HCT116 (cell line): ENCODE results near the gene ACBD3. TPM values are rescaled to one million over a fixed set of nuclear protein-coding genes. Genes with fewer than 3 reads are reported as not detected.

ENCODE experiments used
- ATAC-seq: fragments of 200-7000 bp; cut with Tn5 transposase; 2 replicates; pipeline ENCODE4 v1.9.1; 2020; ENCODE audit warnings: mild to moderate bottlenecking, moderate library complexity
- BruUV-seq: library from RNA; stranded (reverse); fragments of 400-500 nt; replicated peaks from 2 replicates; lab custom pipeline; 2021; lab: Mats Ljungman, UMichigan
- CTCF ChIA-PET: fragments of 300-600 bp; sonication (Branson Sonifier 250); formaldehyde crosslinking; loops from one replicate; lab custom pipeline; 2021; ENCODE audit warnings: antibody characterized with exemption; lab: Charles Lee
- POLR2A ChIA-PET: fragments of 300-600, 350-600 bp; sonication (Branson Sonifier 250); formaldehyde crosslinking; loops from one replicate; lab custom pipeline; 2021; ENCODE audit warnings: antibody characterized with exemption; lab: Charles Lee
- RAD21 ChIA-PET, 2 experiments: fragments of 300-600 bp; sonication (Branson Sonifier 250); formaldehyde crosslinking; loops; one replicate each; lab custom pipeline; 2023; ENCODE audit warnings: low total read pairs in 2 of 2; ENCODE audit not compliant: uncharacterized antibody in 2 of 2, unreplicated experiment in 2 of 2, low non-redundant PET in 1 of 2; lab: Charles Lee
- DNase-seq: peaks from one replicate; pipeline ENCODE4 v3.0.0-alpha.2; 2010; ENCODE audit warnings: low read depth, low spot score
- H2AFZ ChIP-seq: fragments of 200-600 bp; shearing (Covaris generic), sonication (generic); 2 replicates; pipeline ENCODE4 v1.6.1; 2017; ENCODE audit warnings: low read depth, mixed run types, mixed read lengths, antibody characterized with exemption, low read length; ENCODE audit not compliant: poor library complexity, severe bottlenecking
- H3K27ac ChIP-seq: 2 replicates; pipeline ENCODE4 v1.5.1; 2012; ENCODE audit warnings: low read depth, low read length
- H3K27me3 ChIP-seq: fragments of 200-600 bp; sonication (generic); 2 replicates; pipeline ENCODE4 v1.6.1; 2016; ENCODE audit warnings: mixed run types, low read length, mixed read lengths; ENCODE audit not compliant: insufficient read depth
- H3K36me3 ChIP-seq, 2 experiments: fragments of 200-500 bp in 1 of 2; fragments of 200-600 bp in 1 of 2; sonication (Bioruptor generic) in 1 of 2; sonication (generic) in 1 of 2; 2 replicates each; pipeline versions ENCODE4 v1.5.1 to v1.6.1; 2014 to 2016; ENCODE audit warnings: low read length in 2 of 2, inconsistent platforms in 1 of 2, mixed read lengths in 1 of 2, mixed run types in 1 of 2; ENCODE audit not compliant: insufficient read depth in 2 of 2, control insufficient read depth in 1 of 2
- H3K4me1 ChIP-seq, 2 experiments: fragments of 200-600 bp in 1 of 2; sonication (generic) in 1 of 2; 2 replicates each; pipeline versions ENCODE4 v1.5.1 to v1.6.1; 2012 to 2017; ENCODE audit warnings: low read length in 2 of 2, inconsistent platforms in 1 of 2, mild to moderate bottlenecking in 1 of 2, mixed read lengths in 1 of 2, mixed run types in 1 of 2, moderate library complexity in 1 of 2; ENCODE audit not compliant: insufficient read depth in 2 of 2, control insufficient read depth in 1 of 2
- H3K4me2 ChIP-seq: fragments of 200-600 bp; sonication (generic); 2 replicates; pipeline ENCODE4 v1.6.1; 2017; ENCODE audit warnings: mixed run types, low read length, mixed read lengths
- H3K4me3 ChIP-seq, 2 experiments: fragments of 200-600 bp in 1 of 2; sonication (generic) in 1 of 2; replicated peaks in 1 of 2; 2 replicates each; pipeline ENCODE4 v1.5.1; 2011 to 2016; ENCODE audit warnings: low read length in 2 of 2, control low read depth in 1 of 2, low read depth in 1 of 2, mild to moderate bottlenecking in 1 of 2, mixed read lengths in 1 of 2, mixed run types in 1 of 2
- H3K79me2 ChIP-seq: fragments of 200-600 bp; sonication (generic); 2 replicates; pipeline ENCODE4 v1.6.1; 2017; ENCODE audit warnings: mild to moderate bottlenecking, mixed run types, low read length, moderate library complexity, mixed read lengths; ENCODE audit not compliant: insufficient read depth
- H3K9ac ChIP-seq: fragments of 200-600 bp; sonication (generic); 2 replicates; pipeline ENCODE4 v1.6.1; 2016; ENCODE audit warnings: low read length, mixed read lengths
- H3K9me2 ChIP-seq: fragments of 200-600 bp; sonication (generic), shearing (Covaris generic); 2 replicates; pipeline ENCODE4 v1.6.1; 2017; ENCODE audit warnings: mixed run types, mild to moderate bottlenecking, moderate library complexity; ENCODE audit not compliant: insufficient read depth
- H3K9me3 ChIP-seq, 2 experiments: fragments of 200-500 bp in 1 of 2; fragments of 200-600 bp in 1 of 2; sonication (Bioruptor generic) in 1 of 2; sonication (generic) in 1 of 2; 2 replicates each; pipeline ENCODE4 v1.6.1; 2014 to 2017; ENCODE audit warnings: low read length in 2 of 2, mixed read lengths in 2 of 2, inconsistent platforms in 1 of 2, low read depth in 1 of 2, mild to moderate bottlenecking in 1 of 2, mixed run types in 1 of 2, moderate library complexity in 1 of 2; ENCODE audit not compliant: control insufficient read depth in 1 of 2, insufficient read depth in 1 of 2
- H4K20me1 ChIP-seq: fragments of 200-600 bp; sonication (generic), shearing (Covaris generic); 2 replicates; pipeline ENCODE4 v1.6.1; 2017; ENCODE audit warnings: mixed run types, mild to moderate bottlenecking, moderate library complexity; ENCODE audit not compliant: insufficient read depth
- ATF3 ChIP-seq: IDR thresholded peaks from 2 replicates; pipeline ENCODE4 v1.6.1; 2012
- CEBPB ChIP-seq: IDR thresholded peaks from 2 replicates; pipeline ENCODE4 v1.6.1; 2012; ENCODE audit warnings: low read depth
- EGR1 ChIP-seq: IDR thresholded peaks from 2 replicates; pipeline ENCODE4 v1.6.1; 2012; ENCODE audit warnings: low read depth
- ELF1 ChIP-seq: IDR thresholded peaks from 2 replicates; pipeline ENCODE4 v1.6.1; 2012; ENCODE audit warnings: low read depth, borderline replicate concordance
- EZH2 ChIP-seq: fragments of 200-600 bp; sonication (generic); IDR thresholded peaks from 2 replicates; pipeline ENCODE4 v1.6.1; 2017; ENCODE audit warnings: antibody characterized with exemption, mixed run types
- EZH2phosphoT487 ChIP-seq: fragments of 200-600 bp; IDR thresholded peaks from 2 replicates; pipeline ENCODE4 v1.6.1; 2018; ENCODE audit warnings: antibody characterized with exemption, borderline replicate concordance
- FOSL1 ChIP-seq: IDR thresholded peaks from 2 replicates; pipeline ENCODE4 v1.6.1; 2012; ENCODE audit warnings: low read depth
- JUND ChIP-seq: IDR thresholded peaks from 2 replicates; pipeline ENCODE4 v1.6.1; 2012
- POLR2A ChIP-seq: IDR thresholded peaks from 2 replicates; pipeline ENCODE4 v1.7.0; 2011; ENCODE audit warnings: borderline replicate concordance; ENCODE audit not compliant: insufficient read depth, insufficient read length; ENCODE audit errors: extremely low read depth
- POLR2AphosphoS5 ChIP-seq: IDR thresholded peaks from 2 replicates; pipeline ENCODE4 v1.6.1; 2011; ENCODE audit warnings: mild to moderate bottlenecking, low read depth, low read length, moderate library complexity
- SIN3A ChIP-seq: IDR thresholded peaks from 2 replicates; pipeline ENCODE4 v1.6.1; 2012; ENCODE audit warnings: low read depth
- SRF ChIP-seq: IDR thresholded peaks from 2 replicates; pipeline ENCODE4 v1.6.1; 2012; ENCODE audit warnings: low read depth
- YY1 ChIP-seq: IDR thresholded peaks from 2 replicates; pipeline ENCODE4 v1.6.1; 2011; ENCODE audit warnings: low read length, low read depth, moderate library complexity, mild to moderate bottlenecking; ENCODE audit not compliant: insufficient replicate concordance; ENCODE audit errors: extremely low read depth
- ZFX ChIP-seq: fragments of 450-650 bp; IDR thresholded peaks from 2 replicates; pipeline ENCODE4 v1.6.1; 2017
- intact Hi-C: fragments of 100-400 bp; cut with micrococcal nuclease; formaldehyde crosslinking; loops from 2 replicates; pipeline ENCODE4 v1.10.0; 2022
- total RNA-seq: library from RNA; stranded (reverse); gene quantifications from one replicate; pipeline ENCODE4 v1.2.1, GENCODE V29; 2021; ENCODE audit not compliant: unreplicated experiment
- TF ChIP-seq, protein P1 (sequence below): IDR thresholded peaks from 2 replicates; pipeline ENCODE4 v1.6.1; 2011; ENCODE audit warnings: mild to moderate bottlenecking, low read length, moderate library complexity; ENCODE audit not compliant: insufficient replicate concordance; ENCODE audit errors: extremely low read depth
- TF ChIP-seq, protein P2 (sequence below): IDR thresholded peaks from 2 replicates; pipeline ENCODE4 v1.6.1; 2012

ACBD3 gene
- total RNA-seq, 1 experiment from 2014 or later, result 29.6 TPM

- no peaks in the 10 kb centered on the region for H4K20me1 ChIP-seq
- ATAC-seq, result no peak
- H3K9me3 ChIP-seq, result no peaks in the 10 kb centered on the region
- no peak overlapping the region for H3K27ac ChIP-seq
- peaks cover 21 to 22% of the 10 kb centered on the region in 2 experiments; a peak in 3 of 4 replicates for H3K36me3 ChIP-seq
- H2AFZ ChIP-seq, result no peak overlapping the region
- H3K4me2 ChIP-seq, result no peak overlapping the region
- H3K9me2 ChIP-seq, result no peaks in the 10 kb centered on the region
- no peak for DNase-seq
- no peak overlapping the region for H3K9ac ChIP-seq
- no peak overlapping the region for H3K4me3 ChIP-seq
- intact Hi-C loops, result no loop called here
- H3K4me1 ChIP-seq, result no peaks in the 10 kb centered on the region
- ChIA-PET POLR2A (no interaction called here), CTCF (no interaction called here), RAD21 (no interaction called here)
- H3K79me2 ChIP-seq, result no peaks in the 10 kb centered on the region
- no TSS peak for BruUV-seq
- no peaks in the 10 kb centered on the region for H3K27me3 ChIP-seq
- TF ChIP-seq, protein P1, sequence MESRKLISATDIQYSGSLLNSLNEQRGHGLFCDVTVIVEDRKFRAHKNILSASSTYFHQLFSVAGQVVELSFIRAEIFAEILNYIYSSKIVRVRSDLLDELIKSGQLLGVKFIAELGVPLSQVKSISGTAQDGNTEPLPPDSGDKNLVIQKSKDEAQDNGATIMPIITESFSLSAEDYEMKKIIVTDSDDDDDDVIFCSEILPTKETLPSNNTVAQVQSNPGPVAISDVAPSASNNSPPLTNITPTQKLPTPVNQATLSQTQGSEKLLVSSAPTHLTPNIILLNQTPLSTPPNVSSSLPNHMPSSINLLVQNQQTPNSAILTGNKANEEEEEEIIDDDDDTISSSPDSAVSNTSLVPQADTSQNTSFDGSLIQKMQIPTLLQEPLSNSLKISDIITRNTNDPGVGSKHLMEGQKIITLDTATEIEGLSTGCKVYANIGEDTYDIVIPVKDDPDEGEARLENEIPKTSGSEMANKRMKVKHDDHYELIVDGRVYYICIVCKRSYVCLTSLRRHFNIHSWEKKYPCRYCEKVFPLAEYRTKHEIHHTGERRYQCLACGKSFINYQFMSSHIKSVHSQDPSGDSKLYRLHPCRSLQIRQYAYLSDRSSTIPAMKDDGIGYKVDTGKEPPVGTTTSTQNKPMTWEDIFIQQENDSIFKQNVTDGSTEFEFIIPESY, result no peak
- TF ChIP-seq POLR2A (no peak), ZFX (no peak), JUND (no peak), ATF3 (no peak), CEBPB (no peak), SIN3A (no peak), YY1 (no peak)
These were observed 38.4 kb downstream of the ACBD3 start for GRCh38 chr1:226148121-226148648.

DNA sequence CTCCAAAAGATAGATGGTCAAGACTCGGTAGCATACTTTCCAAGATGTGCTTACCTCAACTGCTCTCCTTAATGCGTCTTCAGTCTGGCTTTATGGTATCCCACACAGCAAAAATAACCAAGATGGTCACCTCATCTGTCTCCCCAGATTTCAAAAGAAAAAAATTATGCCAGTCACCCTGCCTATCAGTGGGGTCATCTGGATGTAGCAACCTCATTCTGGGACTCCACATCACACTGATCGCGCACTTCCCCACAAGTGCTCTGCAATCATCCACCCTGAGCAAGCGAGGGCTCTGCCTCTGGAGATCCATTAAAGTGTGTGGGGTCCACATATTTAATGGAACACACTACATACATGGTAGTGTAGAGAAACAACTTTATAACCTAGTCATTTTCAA lies 42.5 kb downstream of the ACBD3 start:
- POLR2A ChIA-PET, result no interaction called here
- no peaks in the 10 kb centered on the region for H3K9me3 ChIP-seq
- H3K9me2 ChIP-seq, result no peaks in the 10 kb centered on the region
- intact Hi-C loops, result no loop called here
- H4K20me1 ChIP-seq, result no peaks in the 10 kb centered on the region
- H3K4me3 ChIP-seq, result no peak overlapping the region
- BruUV-seq, result no TSS peak
- RAD21 ChIA-PET, result no interaction called here
- H3K4me1 ChIP-seq, result no peaks in the 10 kb centered on the region
- H3K9ac ChIP-seq, result no peak overlapping the region
- CTCF ChIA-PET, result no interaction called here
- peaks cover 8 to 11% of the 10 kb centered on the region in 2 experiments; a peak in 2 of 4 replicates for H3K36me3 ChIP-seq
- H2AFZ ChIP-seq, result no peak overlapping the region
- DNase-seq, result no peak
- H3K27me3 ChIP-seq, result no peaks in the 10 kb centered on the region
- TF ChIP-seq, protein P2, sequence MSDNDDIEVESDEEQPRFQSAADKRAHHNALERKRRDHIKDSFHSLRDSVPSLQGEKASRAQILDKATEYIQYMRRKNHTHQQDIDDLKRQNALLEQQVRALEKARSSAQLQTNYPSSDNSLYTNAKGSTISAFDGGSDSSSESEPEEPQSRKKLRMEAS, result no peak
- no peak for TF ChIP-seq POLR2AphosphoS5
- TF ChIP-seq EZH2phosphoT487, result no peak
- no peak for TF ChIP-seq SRF
- TF ChIP-seq EGR1, result no peak
- no peak for TF ChIP-seq FOSL1
- TF ChIP-seq, protein P1, result no peak
- TF ChIP-seq ELF1, result no peak
- no peak for TF ChIP-seq EZH2
- TF ChIP-seq, all 23 proteins: peak for 0
- Histone ChIP-seq H3K79me2 (no peaks in the 10 kb centered on the region), H3K27ac (no peak overlapping the region), H3K4me2 (no peak overlapping the region)
- ATAC-seq, result no peak
